HL-60 (cell line): Measurements from ENCODE around the gene SNCA.

Experiments used
- DNase-seq, 2 experiments: peaks; one replicate each; pipeline ENCODE4 v3.0.0-alpha.2; 2010 to 2020; ENCODE audit warnings: low read depth in 1 of 2, low spot score in 1 of 2
- H3K27ac ChIP-seq: fragments of 250-450 bp; sonication (Bioruptor Pico); replicated peaks from 2 replicates; pipeline ENCODE4 v1.5.1; 2020; ENCODE audit warnings: mild to moderate bottlenecking, moderate library complexity
- H3K27me3 ChIP-seq: fragments of 250-450 bp; sonication (Bioruptor Pico); 2 replicates; pipeline ENCODE4 v1.5.1; 2021; ENCODE audit warnings: mild to moderate bottlenecking, moderate library complexity; ENCODE audit not compliant: insufficient read depth, poor library complexity, severe bottlenecking
- H3K4me3 ChIP-seq: replicated peaks from 2 replicates; pipeline ENCODE4 v1.5.1; 2011; ENCODE audit warnings: mild to moderate bottlenecking, control low read depth, low read length; ENCODE audit not compliant: insufficient read depth
- CTCF ChIP-seq: IDR thresholded peaks from one replicate; pipeline ENCODE4 v1.5.1; 2011; ENCODE audit warnings: low read length, control low read depth, inconsistent platforms; ENCODE audit not compliant: insufficient read depth
- GABPA ChIP-seq: IDR thresholded peaks from 2 replicates; pipeline ENCODE4 v1.6.1; 2012; ENCODE audit warnings: low read depth
- POLR2AphosphoS5 ChIP-seq: IDR thresholded peaks from 2 replicates; pipeline ENCODE4 v1.6.1; 2012; ENCODE audit warnings: low read depth
- REST ChIP-seq: IDR thresholded peaks from 2 replicates; pipeline ENCODE4 v1.6.1; 2012; ENCODE audit warnings: low read depth; ENCODE audit not compliant: insufficient replicate concordance
- SPI1 ChIP-seq: IDR thresholded peaks from 2 replicates; pipeline ENCODE4 v1.6.1; 2012; ENCODE audit warnings: low read depth, mild to moderate bottlenecking, borderline replicate concordance

Gene SNCA

DNA sequence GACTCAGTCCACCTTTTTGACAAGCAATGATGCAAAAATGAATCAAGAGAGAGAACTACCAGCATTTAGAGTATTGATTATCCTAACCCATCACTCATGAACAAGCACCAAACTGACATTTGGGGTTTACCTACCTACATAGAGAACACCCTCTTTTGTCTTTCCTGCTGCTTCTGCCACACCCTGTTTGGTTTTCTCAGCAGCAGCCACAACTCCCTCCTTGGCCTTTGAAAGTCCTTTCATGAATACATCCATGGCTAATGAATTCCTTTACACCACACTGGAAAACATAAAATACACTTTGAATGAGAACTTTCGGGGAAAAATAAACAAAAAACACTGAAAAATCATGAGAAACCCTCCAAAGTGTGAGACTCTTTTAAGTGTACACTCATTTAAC lies 1.5 kb downstream of the SNCA start:
- no peak for DNase-seq
- no peak for TF ChIP-seq GABPA
- TF ChIP-seq REST, result no peak
- Histone ChIP-seq H3K27me3 (peaks cover 38% of the 10 kb centered on the region), H3K27ac (no peak overlapping the region), H3K4me3 (no peak overlapping the region)

DNA sequence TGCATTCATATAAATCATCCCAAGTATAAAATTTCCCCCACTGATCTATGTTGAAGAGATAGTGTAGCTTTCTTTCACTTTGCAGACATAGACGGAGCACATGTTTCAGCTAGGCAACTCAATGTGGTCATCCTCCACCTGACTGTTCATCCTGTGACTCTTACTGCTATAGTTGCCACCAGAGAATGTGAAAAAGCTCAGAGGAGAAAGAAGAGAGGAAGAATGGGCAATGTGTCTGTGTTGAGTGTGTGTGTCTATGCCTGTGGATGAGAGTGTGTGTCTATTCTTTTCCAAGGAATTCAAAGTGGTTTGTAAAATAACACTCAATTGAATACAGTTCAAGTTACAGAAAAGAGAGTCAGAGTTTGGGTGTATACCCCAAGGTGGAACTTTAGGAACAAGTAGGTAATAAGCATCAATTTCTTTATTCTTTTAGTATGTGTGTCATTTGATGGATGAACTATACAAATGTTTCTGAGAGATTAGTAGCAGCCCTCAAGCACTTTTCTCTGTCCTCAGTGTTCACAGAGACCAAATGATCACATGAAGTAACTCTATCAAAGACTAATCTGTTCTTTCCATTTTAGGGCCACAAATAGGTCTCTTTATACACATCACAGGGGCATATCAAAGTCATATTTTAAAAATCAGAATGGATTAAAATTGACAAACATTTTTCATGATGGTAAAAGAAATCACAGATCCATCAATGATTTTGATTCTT lies 2.3 kb downstream of the SNCA start:
- Histone ChIP-seq H3K27me3 (peaks cover 38% of the 10 kb centered on the region), H3K4me3 (no peak overlapping the region), H3K27ac (no peak overlapping the region)
- DNase-seq, result no peak
- TF ChIP-seq GABPA (no peak), SPI1 (no peak), POLR2AphosphoS5 (no peak), CTCF (no peak), REST (no peak)

DNA sequence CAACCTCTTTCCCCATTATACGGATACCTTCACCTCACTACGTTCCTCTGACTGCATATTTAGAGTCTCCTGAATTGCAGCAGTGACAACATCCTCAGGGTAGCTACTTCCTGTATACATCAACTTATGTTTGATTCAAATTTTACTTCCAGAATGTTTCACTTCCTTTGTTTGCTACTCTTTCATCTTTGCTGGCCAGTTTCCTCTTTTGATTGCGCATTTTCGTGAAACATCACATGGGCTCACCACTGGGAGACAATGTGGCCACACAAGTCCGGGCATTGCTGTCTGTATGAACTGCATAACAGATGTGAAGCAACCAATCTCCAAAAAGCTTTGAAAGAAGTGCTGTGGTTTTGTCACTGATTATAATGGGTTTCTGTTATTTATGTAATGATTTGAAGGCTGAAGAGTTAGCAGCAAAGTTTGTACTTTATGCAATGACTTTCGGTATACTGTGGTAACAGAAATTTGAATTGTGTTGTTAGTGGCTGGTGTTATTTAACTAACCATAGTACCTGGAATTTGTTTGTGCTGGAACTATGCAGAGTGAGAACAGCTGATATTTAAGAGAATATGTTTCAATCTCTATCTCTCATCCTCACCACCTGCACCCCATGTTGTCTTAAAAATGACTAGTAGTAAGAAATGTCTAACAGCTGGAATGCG lies 7.4 kb downstream of the SNCA start:
- peaks cover 3% of the 10 kb centered on the region for H3K27me3 ChIP-seq
- H3K4me3 ChIP-seq, result no peak overlapping the region
- peak; percentile 81 to 83 for DNase-seq
- no peak overlapping the region for H3K27ac ChIP-seq
- no peak for TF ChIP-seq REST
- TF ChIP-seq CTCF, result no peak
- 0 out of 2 replicates have a peak, but pooled peaks have one; percentile 25 for TF ChIP-seq GABPA
- no peak for TF ChIP-seq POLR2AphosphoS5
- TF ChIP-seq SPI1, result peak; percentile 48; the same call in 1 of the 2 replicates
